OCI-LY3 (cell line): ENCODE measurements around the gene TEAD3.

Experiments
- H2AFZ ChIP-seq: fragments of 200-600, 300-600 bp; shearing (Covaris generic); 2 replicates; pipeline ENCODE4 v1.6.0; 2014; ENCODE audit warnings: antibody characterized with exemption, low read depth, low read length
- H3K27ac ChIP-seq: fragments of 200-600, 300-600 bp; sonication (generic); 2 replicates; pipeline ENCODE4 v1.5.1; 2014; ENCODE audit warnings: mild to moderate bottlenecking, low read length, moderate library complexity, mixed read lengths
- H3K27me3 ChIP-seq: fragments of 200-600, 300-600 bp; sonication (generic); 2 replicates; pipeline ENCODE4 v1.6.1; 2014; ENCODE audit warnings: low read depth, low read length, mixed read lengths
- H3K36me3 ChIP-seq: fragments of 200-600, 300-600 bp; sonication (generic); replicated peaks from 2 replicates; pipeline ENCODE3; 2014; ENCODE audit warnings: low read depth, low read length, mixed read lengths
- H3K4me1 ChIP-seq: fragments of 300-600, 200-600 bp; sonication (generic); 2 replicates; pipeline ENCODE4 v1.6.1; 2014; ENCODE audit warnings: low read length, mixed read lengths
- H3K4me2 ChIP-seq: fragments of 200-600, 300-600 bp; sonication (generic); 2 replicates; pipeline ENCODE4 v1.6.1; 2014; ENCODE audit warnings: low read length, mixed read lengths
- H3K4me3 ChIP-seq: fragments of 300-600, 200-600 bp; sonication (generic); 2 replicates; pipeline ENCODE4 v1.5.1; 2014; ENCODE audit warnings: antibody characterized with exemption, mild to moderate bottlenecking, low read length, moderate library complexity
- H3K79me2 ChIP-seq: fragments of 300-600, 200-600 bp; shearing (Covaris generic); 2 replicates; pipeline ENCODE4 v1.6.1; 2014; ENCODE audit warnings: mild to moderate bottlenecking, low read length, mixed read lengths
- H3K9ac ChIP-seq: fragments of 300-600, 200-600 bp; shearing (Covaris generic); 2 replicates; pipeline ENCODE4 v1.6.0; 2014; ENCODE audit warnings: mild to moderate bottlenecking, low read length, moderate library complexity
- H3K9me3 ChIP-seq: fragments of 200-600, 300-600 bp; shearing (Covaris generic); 2 replicates; pipeline ENCODE4 v1.6.1; 2014; ENCODE audit warnings: low read length, mixed read lengths; ENCODE audit not compliant: insufficient read depth
- H4K20me1 ChIP-seq: fragments of 200-600, 300-600 bp; sonication (generic); 2 replicates; pipeline ENCODE4 v1.6.1; 2016; ENCODE audit warnings: low read length, mixed read lengths; ENCODE audit not compliant: insufficient read depth
- EZH2phosphoT487 ChIP-seq: fragments of 200-600 bp; shearing (Covaris generic); IDR thresholded peaks from 2 replicates; pipeline ENCODE4 v1.6.1; 2018; ENCODE audit warnings: antibody characterized with exemption, mixed run types, low read depth
- TF ChIP-seq, protein P1 (sequence below): fragments of 200-600, 300-600 bp; sonication (generic); IDR thresholded peaks from 2 replicates; pipeline ENCODE4 v1.5.1; 2014; ENCODE audit warnings: antibody characterized with exemption, low read length, low read depth

The TEAD3 gene

DNA sequence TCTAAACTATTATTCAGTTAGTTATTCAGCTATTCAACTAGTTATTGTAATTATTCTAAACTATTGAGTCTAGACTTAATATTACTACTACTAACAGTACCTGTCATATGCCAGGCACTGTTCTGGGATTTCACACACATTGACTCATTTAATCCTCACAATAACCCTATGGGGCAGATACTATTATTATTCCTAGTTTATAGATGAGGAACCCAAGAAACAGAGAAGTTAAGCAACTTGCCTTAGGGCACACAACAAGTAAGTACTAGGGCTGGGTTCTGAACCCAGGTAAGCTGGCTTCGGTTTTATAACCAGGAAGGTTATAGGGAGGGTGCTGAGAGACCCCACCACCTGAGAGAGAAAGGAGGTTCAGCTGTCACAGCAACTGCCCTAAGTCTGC, 7.8 kb downstream of the TEAD3 start:
- H3K4me3 ChIP-seq = no peak overlapping the region
- no peak overlapping the region for H3K9ac ChIP-seq
- H3K27me3 ChIP-seq = peaks cover 17% of the 10 kb centered on the region; the same call in 1 of the 2 replicates
- no peaks in the 10 kb centered on the region for H3K36me3 ChIP-seq
- H3K4me2 ChIP-seq = no peak overlapping the region
- no peaks in the 10 kb centered on the region for H3K79me2 ChIP-seq
- H4K20me1 ChIP-seq = no peaks in the 10 kb centered on the region
- H2AFZ ChIP-seq = no peak overlapping the region
- H3K9me3 ChIP-seq = no peaks in the 10 kb centered on the region
- peaks cover 15% of the 10 kb centered on the region for H3K4me1 ChIP-seq
- H3K27ac ChIP-seq = no peak overlapping the region
- TF ChIP-seq, protein P1, sequence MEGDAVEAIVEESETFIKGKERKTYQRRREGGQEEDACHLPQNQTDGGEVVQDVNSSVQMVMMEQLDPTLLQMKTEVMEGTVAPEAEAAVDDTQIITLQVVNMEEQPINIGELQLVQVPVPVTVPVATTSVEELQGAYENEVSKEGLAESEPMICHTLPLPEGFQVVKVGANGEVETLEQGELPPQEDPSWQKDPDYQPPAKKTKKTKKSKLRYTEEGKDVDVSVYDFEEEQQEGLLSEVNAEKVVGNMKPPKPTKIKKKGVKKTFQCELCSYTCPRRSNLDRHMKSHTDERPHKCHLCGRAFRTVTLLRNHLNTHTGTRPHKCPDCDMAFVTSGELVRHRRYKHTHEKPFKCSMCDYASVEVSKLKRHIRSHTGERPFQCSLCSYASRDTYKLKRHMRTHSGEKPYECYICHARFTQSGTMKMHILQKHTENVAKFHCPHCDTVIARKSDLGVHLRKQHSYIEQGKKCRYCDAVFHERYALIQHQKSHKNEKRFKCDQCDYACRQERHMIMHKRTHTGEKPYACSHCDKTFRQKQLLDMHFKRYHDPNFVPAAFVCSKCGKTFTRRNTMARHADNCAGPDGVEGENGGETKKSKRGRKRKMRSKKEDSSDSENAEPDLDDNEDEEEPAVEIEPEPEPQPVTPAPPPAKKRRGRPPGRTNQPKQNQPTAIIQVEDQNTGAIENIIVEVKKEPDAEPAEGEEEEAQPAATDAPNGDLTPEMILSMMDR = no peak
- TF ChIP-seq EZH2phosphoT487 = no peak

DNA sequence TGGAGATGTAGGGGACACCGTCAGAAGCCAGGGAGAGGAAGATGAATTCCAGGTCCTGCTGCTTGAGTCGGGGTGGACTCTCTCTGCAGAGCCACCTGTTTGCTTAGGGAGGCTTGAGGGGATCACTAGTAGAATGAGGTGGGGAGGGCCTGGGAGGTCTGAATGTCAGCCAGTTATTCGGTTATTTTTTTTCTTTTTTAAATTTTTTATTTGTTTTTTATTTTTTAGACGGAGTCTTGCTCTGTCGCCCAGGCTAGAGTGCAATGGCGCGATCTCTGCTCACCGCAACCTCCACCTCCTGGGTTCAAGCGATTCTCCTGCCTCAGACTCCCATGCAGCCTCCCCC, 8.4 kb downstream of the TEAD3 start:
- no peak overlapping the region for H3K27ac ChIP-seq
- no peak overlapping the region for H3K4me3 ChIP-seq
- H3K79me2 ChIP-seq = no peaks in the 10 kb centered on the region
- H3K36me3 ChIP-seq = no peaks in the 10 kb centered on the region
- no peaks in the 10 kb centered on the region for H4K20me1 ChIP-seq
- H3K27me3 ChIP-seq = peaks cover 16% of the 10 kb centered on the region; the same call in 1 of the 2 replicates
- no peaks in the 10 kb centered on the region for H3K9me3 ChIP-seq
- H3K9ac ChIP-seq = no peak overlapping the region
- peaks cover 13% of the 10 kb centered on the region for H3K4me1 ChIP-seq
- no peak overlapping the region for H3K4me2 ChIP-seq
- no peak overlapping the region for H2AFZ ChIP-seq
- TF ChIP-seq, protein P1 = no peak
- no peak for TF ChIP-seq EZH2phosphoT487

DNA sequence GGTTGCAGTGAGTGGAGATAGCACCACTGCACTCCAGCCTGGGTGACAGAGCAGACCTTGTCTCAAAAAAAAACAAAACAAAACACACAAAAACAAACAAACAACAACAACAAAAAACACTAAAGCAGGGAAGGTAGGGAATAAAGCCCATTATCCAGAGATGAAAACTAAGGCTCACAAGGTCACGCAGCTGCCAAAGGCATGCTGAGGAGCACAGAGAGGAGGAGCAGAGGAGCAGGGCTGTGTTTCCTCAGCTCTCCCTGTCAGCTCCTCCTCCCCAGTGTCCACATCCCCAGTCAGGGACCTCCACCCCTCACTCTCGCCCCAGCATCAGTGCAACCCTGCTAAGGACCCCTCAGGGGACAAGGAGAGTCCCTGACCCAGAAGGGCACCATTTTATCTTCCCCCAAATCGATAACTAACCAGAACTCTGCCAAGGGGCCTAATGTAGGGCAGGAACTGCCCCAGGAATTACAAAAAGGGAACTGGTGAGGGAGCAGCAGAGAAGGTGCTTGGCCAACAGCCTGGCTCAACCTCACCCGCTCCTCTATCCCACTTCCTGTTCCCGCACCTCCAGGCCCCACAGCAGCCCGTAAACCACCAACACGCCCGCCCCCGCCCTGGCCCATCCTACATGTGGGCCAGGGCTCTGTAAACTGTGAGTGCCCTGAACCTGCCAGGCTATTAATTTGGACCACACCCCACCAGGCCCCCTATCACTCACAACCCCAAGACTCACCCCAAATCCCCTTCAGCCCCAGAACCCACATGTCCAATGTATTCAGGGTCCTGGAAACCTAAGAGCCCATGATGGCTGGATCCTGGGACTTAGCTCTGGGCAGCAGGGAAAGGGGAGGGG, 9.0 kb downstream of the TEAD3 start:
- no peak overlapping the region for H3K9ac ChIP-seq
- H3K9me3 ChIP-seq = no peaks in the 10 kb centered on the region
- no peaks in the 10 kb centered on the region for H4K20me1 ChIP-seq
- H3K27me3 ChIP-seq = peaks cover 12% of the 10 kb centered on the region; the same call in 1 of the 2 replicates
- no peak overlapping the region for H3K27ac ChIP-seq
- H3K4me1 ChIP-seq = peaks cover 13% of the 10 kb centered on the region
- no peak overlapping the region for H2AFZ ChIP-seq
- no peaks in the 10 kb centered on the region for H3K79me2 ChIP-seq
- no peak overlapping the region for H3K4me2 ChIP-seq
- TF ChIP-seq, protein P1 = no peak
- no peak for TF ChIP-seq EZH2phosphoT487
- no peak overlapping the region for H3K4me3 ChIP-seq
- H3K36me3 ChIP-seq = no peaks in the 10 kb centered on the region

DNA sequence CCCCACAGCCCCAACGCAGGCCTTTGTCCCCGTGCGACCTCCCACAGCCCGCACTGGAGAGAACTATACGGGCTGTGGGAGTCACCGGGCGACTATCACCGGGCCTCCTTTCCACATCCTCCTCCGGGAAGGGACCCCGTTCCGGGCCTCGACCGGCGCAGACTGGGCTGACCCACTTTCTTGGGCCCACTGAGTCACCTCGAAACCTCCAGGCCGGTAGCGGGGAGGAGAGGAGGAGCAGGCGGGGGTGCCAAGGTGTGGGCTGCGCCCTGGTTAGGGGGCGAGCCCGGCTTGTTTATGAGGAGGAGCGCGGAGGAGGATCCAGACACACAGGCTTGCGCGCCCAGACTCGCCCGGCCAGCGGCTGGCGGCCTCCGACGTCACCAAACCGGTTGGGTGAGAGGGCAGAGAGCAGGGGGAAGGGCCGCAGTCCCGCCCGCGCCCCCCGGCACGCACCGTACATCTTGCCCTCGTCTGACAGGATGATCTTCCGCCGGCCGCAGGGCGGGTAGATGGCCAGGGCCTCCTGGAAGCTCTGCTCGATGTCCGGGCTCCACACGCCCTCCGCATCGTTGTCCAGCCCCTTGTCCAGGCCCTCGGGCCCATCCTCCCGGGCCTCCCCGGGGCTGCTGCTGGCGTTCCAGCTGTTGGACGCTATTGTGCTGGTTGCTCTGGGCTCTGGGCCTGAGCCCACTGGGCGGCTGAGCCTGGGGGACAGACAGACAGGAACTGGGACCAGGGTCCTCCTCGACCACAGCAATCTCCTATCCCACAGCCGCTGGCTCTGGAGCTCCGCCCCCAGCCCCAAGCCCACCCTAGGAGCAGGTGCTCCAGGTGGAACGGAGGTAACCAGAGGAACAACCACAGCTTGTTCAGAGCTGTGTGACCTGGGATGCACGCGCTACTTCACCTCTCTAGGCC, 10.6 kb downstream of the TEAD3 start:
- no peaks in the 10 kb centered on the region for H3K9me3 ChIP-seq
- H3K36me3 ChIP-seq = no peaks in the 10 kb centered on the region
- no peak overlapping the region for H2AFZ ChIP-seq
- H3K9ac ChIP-seq = no peak overlapping the region
- H3K4me1 ChIP-seq = peaks cover 13% of the 10 kb centered on the region
- no peaks in the 10 kb centered on the region for H4K20me1 ChIP-seq
- peaks cover 6% of the 10 kb centered on the region; the same call in 1 of the 2 replicates for H3K27me3 ChIP-seq
- no peak overlapping the region for H3K27ac ChIP-seq
- TF ChIP-seq, protein P1 = no peak
- TF ChIP-seq EZH2phosphoT487 = no peak
- no peak overlapping the region for H3K4me2 ChIP-seq
- no peak overlapping the region for H3K4me3 ChIP-seq
- H3K79me2 ChIP-seq = no peaks in the 10 kb centered on the region
